Measurements from ENCODE around the gene GLRX3.

The GLRX3 gene

DNA sequence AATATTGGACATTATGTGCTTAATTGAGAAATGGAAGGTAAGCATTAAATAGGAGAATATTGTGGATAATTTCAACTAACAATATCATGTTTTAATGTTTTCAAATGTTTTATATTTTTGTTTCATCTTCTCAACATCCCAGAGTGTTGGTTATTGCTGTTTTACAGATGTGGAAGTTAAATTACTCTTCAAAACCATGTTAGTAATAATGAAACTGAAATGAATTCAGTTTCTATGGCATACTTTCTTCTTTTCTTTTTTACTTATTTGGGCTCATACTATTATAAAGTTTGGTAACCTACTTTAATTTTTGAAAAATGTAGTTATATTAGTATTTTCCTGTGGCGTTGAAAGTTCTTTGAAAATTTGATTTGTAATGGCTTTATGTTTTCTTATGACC, 4.2 kb downstream of the GLRX3 start:
- H3K4me1 ChIP-seq (ENCODE audit: control insufficient read depth, low read depth, low read length), result peaks cover 9% of the 10 kb centered on the region
- no peak overlapping the region for H3K9ac ChIP-seq (ENCODE audit: low read length)
- H3K4me3 ChIP-seq (ENCODE audit: low read length), result no peak overlapping the region
- no peak overlapping the region for H3K27ac ChIP-seq (ENCODE audit: low read length)
- H3K27me3 ChIP-seq (ENCODE audit: control insufficient read depth, insufficient read depth, low read length), result no peaks in the 10 kb centered on the region
- H3K9me3 ChIP-seq (ENCODE audit: control insufficient read depth, low read depth, low read length), result no peaks in the 10 kb centered on the region
- H3K36me3 ChIP-seq (ENCODE audit: control insufficient read depth, low read depth, low read length), result no peaks in the 10 kb centered on the region

DNA sequence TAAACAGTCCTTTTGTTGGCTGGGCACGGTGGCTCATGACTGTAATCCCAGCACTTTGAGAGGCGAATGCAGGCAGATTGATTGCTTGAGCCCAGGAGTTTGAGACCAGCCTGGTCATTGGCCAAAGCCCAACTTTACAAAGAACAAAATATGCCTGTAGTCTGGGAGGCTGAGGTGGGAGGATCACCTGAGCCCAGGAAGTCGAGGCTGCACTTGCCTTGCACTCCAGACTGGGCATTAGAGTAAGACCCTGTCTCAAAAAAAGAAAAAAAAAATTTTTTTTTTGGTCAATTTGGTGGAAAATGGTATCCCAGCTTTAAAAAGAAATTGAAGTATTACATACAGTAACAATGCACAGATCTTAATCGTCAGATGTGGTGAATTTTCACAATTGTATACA, 4.8 kb downstream of the GLRX3 start:
- H3K9ac ChIP-seq (ENCODE audit: low read length), result no peak overlapping the region
- peaks cover 2% of the 10 kb centered on the region for H3K36me3 ChIP-seq (ENCODE audit: control insufficient read depth, low read depth, low read length)
- no peak overlapping the region for H3K4me3 ChIP-seq (ENCODE audit: low read length)
- H3K27me3 ChIP-seq (ENCODE audit: control insufficient read depth, insufficient read depth, low read length), result no peaks in the 10 kb centered on the region
- no peaks in the 10 kb centered on the region for H3K9me3 ChIP-seq (ENCODE audit: control insufficient read depth, low read depth, low read length)
- no peak overlapping the region for H3K27ac ChIP-seq (ENCODE audit: low read length)
- peaks cover 9% of the 10 kb centered on the region for H3K4me1 ChIP-seq (ENCODE audit: control insufficient read depth, low read depth, low read length)

DNA sequence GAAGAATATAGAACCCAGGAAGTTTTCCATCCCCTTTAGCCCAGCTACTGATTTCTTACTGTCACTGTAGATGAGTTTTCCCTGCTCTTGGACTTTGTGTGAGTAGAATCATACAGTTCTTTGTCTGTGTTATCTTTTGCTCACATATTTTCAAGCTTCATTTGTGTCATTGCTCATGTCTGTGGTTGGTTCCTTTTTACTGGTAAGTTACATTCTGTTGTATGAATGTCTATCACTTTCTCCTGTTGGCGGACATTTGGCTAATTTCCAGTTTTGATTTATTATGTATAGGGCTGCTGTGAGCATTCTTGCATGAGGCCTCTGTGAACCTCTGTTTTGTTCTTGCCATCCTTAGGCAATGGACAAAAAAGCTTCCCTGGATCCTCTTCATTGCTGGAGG, 5.3 kb downstream of the GLRX3 start:
- Histone ChIP-seq H3K9me3 (ENCODE audit: control insufficient read depth, low read depth, low read length) (no peaks in the 10 kb centered on the region), H3K4me3 (ENCODE audit: low read length) (no peak overlapping the region), H3K9ac (ENCODE audit: low read length) (no peak overlapping the region), H3K36me3 (ENCODE audit: control insufficient read depth, low read depth, low read length) (peaks cover 6% of the 10 kb centered on the region), H3K4me1 (ENCODE audit: control insufficient read depth, low read depth, low read length) (peaks cover 9% of the 10 kb centered on the region), H3K27ac (ENCODE audit: low read length) (no peak overlapping the region), H3K27me3 (ENCODE audit: control insufficient read depth, insufficient read depth, low read length) (no peaks in the 10 kb centered on the region)

DNA sequence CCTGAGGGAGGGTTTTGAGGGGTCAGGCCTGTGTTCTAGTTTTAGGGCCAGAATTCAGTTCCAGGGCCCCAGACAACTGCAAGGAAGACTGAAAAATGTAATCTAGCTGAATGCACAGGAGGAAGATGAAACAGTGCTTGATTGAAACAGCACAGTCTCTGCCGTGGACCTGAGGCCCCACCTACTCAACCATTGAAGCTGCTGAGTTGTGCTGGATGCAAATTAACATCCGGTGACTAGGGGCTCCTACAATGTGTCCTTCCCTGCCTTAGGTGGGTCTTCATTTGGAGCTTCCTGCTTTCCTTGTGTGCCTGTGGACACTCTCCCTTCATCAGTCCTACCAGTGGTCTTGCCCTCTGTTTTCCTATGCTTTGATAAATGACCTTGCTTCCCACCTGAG, 5.7 kb downstream of the GLRX3 start:
- no peaks in the 10 kb centered on the region for H3K27me3 ChIP-seq (ENCODE audit: control insufficient read depth, insufficient read depth, low read length)
- no peak overlapping the region for H3K4me3 ChIP-seq (ENCODE audit: low read length)
- H3K9ac ChIP-seq (ENCODE audit: low read length), result no peak overlapping the region
- no peaks in the 10 kb centered on the region for H3K9me3 ChIP-seq (ENCODE audit: control insufficient read depth, low read depth, low read length)
- H3K36me3 ChIP-seq (ENCODE audit: control insufficient read depth, low read depth, low read length), result peaks cover 11% of the 10 kb centered on the region
- H3K4me1 ChIP-seq (ENCODE audit: control insufficient read depth, low read depth, low read length), result peaks cover 9% of the 10 kb centered on the region
- H3K27ac ChIP-seq (ENCODE audit: low read length), result no peak overlapping the region

DNA sequence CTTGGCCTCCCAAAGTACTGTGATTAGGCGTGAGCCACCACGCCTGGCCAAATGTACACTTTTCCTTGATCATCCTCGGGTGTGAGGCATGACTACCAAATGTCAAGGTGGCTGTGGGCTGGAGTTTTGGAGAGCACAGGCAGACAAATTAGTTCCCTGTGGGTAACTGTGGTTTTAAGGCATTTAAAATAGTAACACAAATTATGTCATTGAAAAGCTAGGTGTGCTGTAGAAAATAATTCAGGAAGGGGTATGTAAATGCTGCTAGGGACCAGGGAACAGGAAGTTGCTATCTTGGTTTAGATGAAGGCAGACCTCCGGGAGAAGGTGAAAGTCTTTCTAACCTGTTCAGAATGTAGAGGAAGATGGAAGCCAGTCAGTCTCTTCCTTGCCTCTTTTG, 9.9 kb downstream of the GLRX3 start:
- Histone ChIP-seq H3K9ac (ENCODE audit: low read length) (no peak overlapping the region), H3K27ac (ENCODE audit: low read length) (no peak overlapping the region), H3K27me3 (ENCODE audit: control insufficient read depth, insufficient read depth, low read length) (no peaks in the 10 kb centered on the region), H3K9me3 (ENCODE audit: control insufficient read depth, low read depth, low read length) (no peaks in the 10 kb centered on the region), H3K4me3 (ENCODE audit: low read length) (no peak overlapping the region), H3K4me1 (ENCODE audit: control insufficient read depth, low read depth, low read length) (peaks cover 5% of the 10 kb centered on the region), H3K36me3 (ENCODE audit: control insufficient read depth, low read depth, low read length) (peaks cover 19% of the 10 kb centered on the region)

DNA sequence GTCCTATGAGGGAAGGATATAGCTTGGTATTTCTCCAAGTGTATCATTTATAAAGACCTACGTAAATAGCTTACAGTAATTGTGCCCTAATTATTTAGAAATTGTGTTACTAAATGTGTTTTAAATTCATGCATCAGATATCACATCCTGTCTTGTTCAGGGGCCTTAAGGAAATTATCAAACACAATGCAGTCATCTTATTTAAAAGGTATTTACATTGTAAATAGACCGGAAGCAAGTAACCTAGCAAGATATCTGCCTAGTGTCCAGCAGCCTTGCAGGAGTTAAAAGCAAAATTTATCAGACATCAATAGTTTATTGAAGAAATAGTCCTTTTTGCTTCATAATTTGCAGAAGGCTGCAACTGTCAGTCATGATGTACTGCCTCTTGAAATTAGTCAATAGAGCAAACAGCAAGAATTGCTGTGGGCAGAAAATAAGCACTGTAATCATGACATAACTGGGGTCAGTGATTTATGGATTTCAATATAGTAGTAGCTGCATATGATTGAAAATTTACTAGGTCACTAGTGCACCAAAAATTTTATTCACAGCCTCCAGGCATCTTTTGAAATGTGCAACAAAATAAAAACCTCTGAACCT, 23.1 kb downstream of the GLRX3 start:
- Histone ChIP-seq H3K27ac (ENCODE audit: low read length) (no peak overlapping the region), H3K36me3 (ENCODE audit: control insufficient read depth, low read depth, low read length) (peaks cover 28% of the 10 kb centered on the region), H3K9me3 (ENCODE audit: control insufficient read depth, low read depth, low read length) (no peaks in the 10 kb centered on the region), H3K4me3 (ENCODE audit: low read length) (no peak overlapping the region), H3K4me1 (ENCODE audit: control insufficient read depth, low read depth, low read length) (peaks cover 6% of the 10 kb centered on the region), H3K27me3 (ENCODE audit: control insufficient read depth, insufficient read depth, low read length) (no peaks in the 10 kb centered on the region), H3K9ac (ENCODE audit: low read length) (no peak overlapping the region)

DNA sequence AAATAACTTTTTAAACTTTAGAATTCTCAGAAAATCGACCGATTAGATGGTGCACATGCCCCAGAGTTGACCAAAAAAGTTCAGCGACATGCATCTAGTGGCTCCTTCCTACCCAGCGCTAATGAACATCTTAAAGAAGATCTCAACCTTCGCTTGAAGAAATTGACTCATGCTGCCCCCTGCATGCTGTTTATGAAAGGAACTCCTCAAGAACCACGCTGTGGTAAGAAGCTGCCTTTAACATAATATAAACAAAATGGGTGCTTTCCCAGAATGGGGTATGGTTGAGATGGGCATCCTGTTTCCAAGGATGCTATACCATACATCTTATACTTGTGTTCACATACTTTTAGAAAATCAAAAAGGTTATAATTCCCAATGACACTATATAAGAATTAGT, 24.6 kb downstream of the GLRX3 start:
- Histone ChIP-seq H3K4me1 (ENCODE audit: control insufficient read depth, low read depth, low read length) (peaks cover 6% of the 10 kb centered on the region), H3K9ac (ENCODE audit: low read length) (no peak overlapping the region), H3K27ac (ENCODE audit: low read length) (no peak overlapping the region), H3K36me3 (ENCODE audit: control insufficient read depth, low read depth, low read length) (peaks cover 34% of the 10 kb centered on the region), H3K9me3 (ENCODE audit: control insufficient read depth, low read depth, low read length) (no peaks in the 10 kb centered on the region), H3K4me3 (ENCODE audit: low read length) (no peak overlapping the region), H3K27me3 (ENCODE audit: control insufficient read depth, insufficient read depth, low read length) (no peaks in the 10 kb centered on the region)

DNA sequence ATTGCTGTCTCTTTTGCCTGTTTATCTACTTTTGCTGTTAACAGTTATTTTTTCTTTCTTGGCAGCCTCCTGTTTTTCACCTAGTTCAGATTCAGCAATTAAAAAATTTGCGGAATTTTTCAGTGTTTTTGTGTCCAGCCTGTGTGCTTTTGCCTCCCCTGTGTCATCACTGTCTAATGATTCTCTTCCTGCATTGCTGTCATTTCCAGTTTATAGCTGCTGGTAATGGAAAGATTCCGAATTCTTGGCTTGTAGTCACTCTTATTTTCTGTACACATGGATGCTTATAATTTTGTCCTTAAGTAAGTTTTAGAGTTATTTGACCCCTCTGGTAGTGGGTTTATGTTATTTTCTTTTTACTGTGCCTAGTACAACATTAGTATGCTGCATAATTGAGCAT, 25.1 kb downstream of the GLRX3 start:
- H3K27me3 ChIP-seq (ENCODE audit: control insufficient read depth, insufficient read depth, low read length), result no peaks in the 10 kb centered on the region
- no peak overlapping the region for H3K9ac ChIP-seq (ENCODE audit: low read length)
- no peak overlapping the region for H3K4me3 ChIP-seq (ENCODE audit: low read length)
- no peaks in the 10 kb centered on the region for H3K9me3 ChIP-seq (ENCODE audit: control insufficient read depth, low read depth, low read length)
- peaks cover 39% of the 10 kb centered on the region for H3K36me3 ChIP-seq (ENCODE audit: control insufficient read depth, low read depth, low read length)
- no peak overlapping the region for H3K27ac ChIP-seq (ENCODE audit: low read length)
- H3K4me1 ChIP-seq (ENCODE audit: control insufficient read depth, low read depth, low read length), result peaks cover 6% of the 10 kb centered on the region

DNA sequence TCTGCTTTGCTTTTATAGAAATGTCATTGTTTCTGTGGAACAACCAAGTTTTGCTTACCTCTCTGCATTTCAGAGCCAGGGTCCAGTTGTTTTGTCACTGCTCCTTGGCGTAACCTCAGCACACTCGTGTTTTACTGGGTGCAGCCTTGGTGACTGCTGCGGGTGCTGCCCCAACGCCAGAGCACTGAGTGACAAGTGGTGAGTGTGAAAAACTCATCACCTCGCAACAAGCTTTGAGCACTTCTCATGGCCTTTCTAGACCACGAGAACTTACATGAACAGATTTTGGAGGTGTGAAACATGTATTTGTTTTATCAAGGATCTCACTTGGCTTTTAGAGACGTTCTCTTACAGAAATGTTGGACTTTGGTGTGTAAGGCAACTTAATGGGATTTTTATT, 31.0 kb downstream of the GLRX3 start:
- Histone ChIP-seq H3K4me3 (ENCODE audit: low read length) (no peak overlapping the region), H3K27me3 (ENCODE audit: control insufficient read depth, insufficient read depth, low read length) (no peaks in the 10 kb centered on the region), H3K9me3 (ENCODE audit: control insufficient read depth, low read depth, low read length) (no peaks in the 10 kb centered on the region), H3K27ac (ENCODE audit: low read length) (no peak overlapping the region), H3K36me3 (ENCODE audit: control insufficient read depth, low read depth, low read length) (peaks cover 54% of the 10 kb centered on the region), H3K9ac (ENCODE audit: low read length) (no peak overlapping the region), H3K4me1 (ENCODE audit: control insufficient read depth, low read depth, low read length) (peaks cover 9% of the 10 kb centered on the region)

DNA sequence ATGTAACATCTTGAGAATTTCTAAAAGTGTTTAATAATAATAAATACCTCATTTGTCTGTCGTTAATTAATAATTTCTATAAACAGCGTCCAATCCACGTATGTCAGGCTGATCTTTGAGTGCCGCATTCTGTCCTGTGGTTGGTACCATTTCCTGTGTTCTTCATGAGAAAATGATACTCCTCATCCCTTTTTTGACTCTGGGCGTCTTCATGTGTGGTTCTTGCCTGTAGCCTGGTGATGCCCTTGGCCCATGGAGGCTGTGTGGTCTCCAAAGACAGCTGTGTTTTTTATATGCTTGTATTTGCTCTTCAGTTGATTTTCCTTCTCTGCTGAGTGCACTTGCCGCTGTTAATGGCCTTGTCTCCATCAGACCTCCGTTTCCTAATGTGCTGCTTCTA, 31.5 kb downstream of the GLRX3 start:
- Histone ChIP-seq H3K36me3 (ENCODE audit: control insufficient read depth, low read depth, low read length) (peaks cover 51% of the 10 kb centered on the region), H3K4me3 (ENCODE audit: low read length) (no peak overlapping the region), H3K9me3 (ENCODE audit: control insufficient read depth, low read depth, low read length) (no peaks in the 10 kb centered on the region), H3K9ac (ENCODE audit: low read length) (no peak overlapping the region), H3K27me3 (ENCODE audit: control insufficient read depth, insufficient read depth, low read length) (no peaks in the 10 kb centered on the region), H3K4me1 (ENCODE audit: control insufficient read depth, low read depth, low read length) (peaks cover 9% of the 10 kb centered on the region), H3K27ac (ENCODE audit: low read length) (no peak overlapping the region)

DNA sequence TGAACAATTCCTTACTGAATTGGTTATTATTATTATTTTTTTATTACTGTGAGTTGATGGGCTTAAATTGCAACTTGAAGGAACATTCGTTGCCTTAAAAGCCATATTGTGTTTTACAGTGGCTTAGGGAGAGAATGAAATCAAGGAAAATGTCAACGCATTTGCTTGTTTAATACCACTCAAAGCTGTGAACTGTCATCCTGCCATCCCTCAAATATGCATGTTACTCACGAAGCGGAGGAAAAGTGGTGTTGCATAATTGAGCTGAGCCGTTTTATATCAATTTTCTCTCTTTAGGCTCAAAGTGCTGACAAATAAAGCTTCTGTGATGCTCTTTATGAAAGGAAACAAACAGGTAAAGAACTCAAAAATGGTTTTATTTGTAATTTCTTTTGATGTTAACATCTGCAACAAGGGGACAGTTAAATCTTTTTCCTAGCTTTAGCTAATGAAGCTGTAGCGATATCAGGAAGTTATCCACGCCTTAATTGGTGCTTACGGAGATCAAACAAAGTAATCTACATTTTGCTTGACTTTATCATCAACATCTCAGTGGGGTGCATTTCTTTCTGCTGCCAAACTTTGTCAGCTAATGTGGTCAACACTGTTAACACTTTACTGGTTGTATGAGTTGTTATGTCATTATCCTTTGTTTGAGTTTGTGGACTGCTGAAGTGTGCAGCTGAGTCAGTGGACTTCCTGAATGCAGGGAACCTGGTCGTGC, 33.1 kb downstream of the GLRX3 start:
- H3K4me3 ChIP-seq (ENCODE audit: low read length), result no peak overlapping the region
- no peak overlapping the region for H3K27ac ChIP-seq (ENCODE audit: low read length)

DNA sequence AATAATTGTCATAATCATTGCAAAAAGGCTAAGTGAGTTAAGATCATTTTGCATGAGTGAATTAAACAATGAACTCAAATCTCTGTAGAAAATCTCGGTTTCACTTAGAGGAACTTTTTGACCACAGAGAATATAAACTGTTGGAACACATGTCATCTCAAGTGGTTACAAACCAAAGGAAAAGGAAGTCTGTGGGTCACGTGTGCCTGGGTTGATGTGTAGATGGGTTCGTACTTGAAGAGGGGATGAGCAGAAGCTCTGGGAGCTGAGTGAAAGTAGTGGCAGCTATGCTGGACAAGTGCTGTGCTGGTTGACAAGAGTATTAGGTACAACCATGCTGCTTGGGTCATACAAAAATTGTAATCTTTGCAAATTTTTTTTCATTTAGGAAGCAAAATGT, 35.0 kb downstream of the GLRX3 start:
- Histone ChIP-seq H3K36me3 (ENCODE audit: control insufficient read depth, low read depth, low read length) (peaks cover 49% of the 10 kb centered on the region), H3K9me3 (ENCODE audit: control insufficient read depth, low read depth, low read length) (no peaks in the 10 kb centered on the region), H3K9ac (ENCODE audit: low read length) (no peak overlapping the region), H3K27ac (ENCODE audit: low read length) (no peak overlapping the region), H3K27me3 (ENCODE audit: control insufficient read depth, insufficient read depth, low read length) (no peaks in the 10 kb centered on the region), H3K4me1 (ENCODE audit: control insufficient read depth, low read depth, low read length) (peaks cover 9% of the 10 kb centered on the region), H3K4me3 (ENCODE audit: low read length) (no peak overlapping the region)

More for the DNA sequence above, 33.1 kb downstream of the GLRX3 start:
- H3K9me3 ChIP-seq (ENCODE audit: control insufficient read depth, low read depth, low read length), result no peaks in the 10 kb centered on the region
- no peak overlapping the region for H3K9ac ChIP-seq (ENCODE audit: low read length)
- H3K4me1 ChIP-seq (ENCODE audit: control insufficient read depth, low read depth, low read length), result peaks cover 9% of the 10 kb centered on the region
- peaks cover 49% of the 10 kb centered on the region for H3K36me3 ChIP-seq (ENCODE audit: control insufficient read depth, low read depth, low read length)
- no peaks in the 10 kb centered on the region for H3K27me3 ChIP-seq (ENCODE audit: control insufficient read depth, insufficient read depth, low read length)
